Neural cell (in vitro differentiated cells): ENCODE measurements around the gene TPRG1.

Experiments used
- CTCF ChIP-seq: fragments of 450-650 bp; IDR thresholded peaks from 2 replicates; pipeline ENCODE4 v1.5.1; 2014; ENCODE audit warnings: antibody characterized with exemption, mild to moderate bottlenecking, moderate library complexity; ENCODE audit not compliant: poor library complexity, severe bottlenecking
- EP300 ChIP-seq: fragments of 450-650 bp; conservative IDR thresholded peaks from 2 replicates; pipeline ENCODE4 v1.6.1; 2014; ENCODE audit warnings: antibody characterized with exemption, mild to moderate bottlenecking, moderate library complexity; ENCODE audit not compliant: poor library complexity, severe bottlenecking
- EZH2 ChIP-seq: fragments of 200-600, 300-800 bp; shearing (Covaris generic), sonication (generic); IDR thresholded peaks from 2 replicates; pipeline ENCODE4 v1.6.1; 2014; ENCODE audit warnings: antibody characterized with exemption, low read length, borderline replicate concordance, mild to moderate bottlenecking; ENCODE audit not compliant: insufficient read depth, poor library complexity, severe bottlenecking
- MXI1 ChIP-seq: fragments of 450-650 bp; conservative IDR thresholded peaks from 2 replicates; pipeline ENCODE4 v1.6.1; 2014; ENCODE audit warnings: antibody characterized with exemption, mild to moderate bottlenecking; ENCODE audit not compliant: poor library complexity, severe bottlenecking
- POLR2AphosphoS5 ChIP-seq: IDR thresholded peaks from 2 replicates; pipeline ENCODE4 v1.6.1; 2012
- RAD21 ChIP-seq: fragments of 450-650 bp; conservative IDR thresholded peaks from 2 replicates; pipeline ENCODE4 v1.6.1; 2014; ENCODE audit warnings: antibody characterized with exemption, mild to moderate bottlenecking, moderate library complexity
- SMC3 ChIP-seq: fragments of 450-650 bp; conservative IDR thresholded peaks from 2 replicates; pipeline ENCODE4 v1.6.1; 2014; ENCODE audit warnings: antibody characterized with exemption, mild to moderate bottlenecking, moderate library complexity; ENCODE audit not compliant: poor library complexity
- TAF1 ChIP-seq: IDR thresholded peaks from 2 replicates; pipeline ENCODE4 v1.6.1; 2012; ENCODE audit warnings: low read depth

- TF ChIP-seq POLR2AphosphoS5, result no peak
- no peak for TF ChIP-seq CTCF
- TF ChIP-seq EP300, result no peak
- TF ChIP-seq EZH2, result no peak
- no peak for TF ChIP-seq MXI1
- TF ChIP-seq SMC3, result no peak
- no peak for TF ChIP-seq RAD21
- TF ChIP-seq TAF1, result no peak
These were observed 48.0 kb upstream of the TPRG1 start for GRCh38 chr3:189123595-189124387.
